Nephron progenitor cell (in vitro differentiated cells): Measurements from ENCODE around the gene RHEB.

Experiments used
- DNase-seq: peaks from one replicate; pipeline ENCODE4 v3.0.0; 2021
- H3K27ac Mint-ChIP-seq: 2 replicates; pipeline ENCODE4 v1.8.0; 2021; ENCODE audit warnings: mild to moderate bottlenecking, moderate library complexity, mixed read lengths
- H3K27me3 Mint-ChIP-seq: 2 replicates; pipeline ENCODE4 v1.8.0; 2021; ENCODE audit warnings: mild to moderate bottlenecking, low read depth, mixed read lengths; ENCODE audit not compliant: poor library complexity
- H3K36me3 Mint-ChIP-seq: 2 replicates; pipeline ENCODE4 v1.8.0; 2021; ENCODE audit warnings: low read depth, mixed read lengths
- H3K4me1 Mint-ChIP-seq: 2 replicates; pipeline ENCODE4 v1.8.0; 2021; ENCODE audit warnings: mixed read lengths
- H3K4me3 Mint-ChIP-seq: 2 replicates; pipeline ENCODE4 v1.8.0; 2021; ENCODE audit warnings: mild to moderate bottlenecking, moderate library complexity, mixed read lengths
- H3K9me3 Mint-ChIP-seq: 2 replicates; pipeline ENCODE4 v1.8.0; 2021; ENCODE audit warnings: mild to moderate bottlenecking, moderate library complexity, mixed read lengths
- TF ChIP-seq, protein P1 (sequence below): fragments of 200-600 bp; sonication (generic); IDR thresholded peaks from 2 replicates; pipeline ENCODE4 v1.5.0; 2021; ENCODE audit warnings: antibody characterized with exemption

Gene RHEB

DNA sequence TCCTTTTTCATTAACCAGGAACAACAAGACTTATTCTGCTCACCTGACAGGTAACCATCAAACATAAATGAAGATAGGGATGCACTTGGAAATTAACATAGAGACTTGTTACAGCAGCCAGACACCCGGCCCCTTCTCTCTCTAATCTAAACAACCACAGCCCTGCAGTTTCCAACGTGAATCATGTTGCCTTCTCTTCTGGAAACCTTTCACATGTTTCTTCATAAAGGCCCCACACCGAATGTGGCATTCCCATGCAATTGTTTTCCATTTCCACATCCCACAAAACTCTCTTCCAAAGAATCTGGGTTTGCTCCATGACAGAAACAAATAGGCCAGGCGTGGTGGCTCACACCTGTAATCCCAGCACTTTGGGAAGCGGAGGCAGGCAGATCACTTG, 94.9 kb downstream of the RHEB start:
- TF ChIP-seq, protein P1, sequence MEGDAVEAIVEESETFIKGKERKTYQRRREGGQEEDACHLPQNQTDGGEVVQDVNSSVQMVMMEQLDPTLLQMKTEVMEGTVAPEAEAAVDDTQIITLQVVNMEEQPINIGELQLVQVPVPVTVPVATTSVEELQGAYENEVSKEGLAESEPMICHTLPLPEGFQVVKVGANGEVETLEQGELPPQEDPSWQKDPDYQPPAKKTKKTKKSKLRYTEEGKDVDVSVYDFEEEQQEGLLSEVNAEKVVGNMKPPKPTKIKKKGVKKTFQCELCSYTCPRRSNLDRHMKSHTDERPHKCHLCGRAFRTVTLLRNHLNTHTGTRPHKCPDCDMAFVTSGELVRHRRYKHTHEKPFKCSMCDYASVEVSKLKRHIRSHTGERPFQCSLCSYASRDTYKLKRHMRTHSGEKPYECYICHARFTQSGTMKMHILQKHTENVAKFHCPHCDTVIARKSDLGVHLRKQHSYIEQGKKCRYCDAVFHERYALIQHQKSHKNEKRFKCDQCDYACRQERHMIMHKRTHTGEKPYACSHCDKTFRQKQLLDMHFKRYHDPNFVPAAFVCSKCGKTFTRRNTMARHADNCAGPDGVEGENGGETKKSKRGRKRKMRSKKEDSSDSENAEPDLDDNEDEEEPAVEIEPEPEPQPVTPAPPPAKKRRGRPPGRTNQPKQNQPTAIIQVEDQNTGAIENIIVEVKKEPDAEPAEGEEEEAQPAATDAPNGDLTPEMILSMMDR = no peak
- H3K4me3 Mint-ChIP-seq = no peak overlapping the region
- peaks cover 42% of the 10 kb centered on the region for H3K4me1 Mint-ChIP-seq
- no peak overlapping the region for H3K27ac Mint-ChIP-seq
- peaks cover 25% of the 10 kb centered on the region for H3K36me3 Mint-ChIP-seq
- DNase-seq = no peak
- peaks cover 48% of the 10 kb centered on the region for H3K9me3 Mint-ChIP-seq
- H3K27me3 Mint-ChIP-seq = peaks cover 20% of the 10 kb centered on the region

DNA sequence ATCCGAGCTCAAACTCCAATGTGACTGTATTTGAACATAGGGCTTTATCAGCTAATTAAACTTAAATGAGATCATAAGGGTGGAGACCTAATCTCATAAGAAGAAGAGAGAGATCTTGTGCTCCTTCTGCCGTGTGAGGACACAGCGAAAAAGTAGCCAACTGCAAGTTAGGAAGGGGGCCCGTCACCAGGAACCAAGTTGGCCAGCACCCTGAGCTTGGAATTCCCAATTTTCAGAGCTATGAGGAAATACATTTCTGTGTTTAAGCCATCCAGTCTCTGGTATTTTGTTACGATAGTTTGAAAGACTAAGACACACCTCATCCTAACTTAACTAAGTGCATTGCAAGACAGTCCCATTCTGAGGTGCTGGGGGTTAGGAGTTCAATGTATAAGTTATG, 95.8 kb downstream of the RHEB start:
- no peak overlapping the region for H3K27ac Mint-ChIP-seq
- peaks cover 33% of the 10 kb centered on the region for H3K4me1 Mint-ChIP-seq
- DNase-seq = no peak
- peaks cover 25% of the 10 kb centered on the region for H3K36me3 Mint-ChIP-seq
- TF ChIP-seq, protein P1 = no peak
- peaks cover 54% of the 10 kb centered on the region for H3K9me3 Mint-ChIP-seq
- peaks cover 20% of the 10 kb centered on the region for H3K27me3 Mint-ChIP-seq
- no peak overlapping the region for H3K4me3 Mint-ChIP-seq

DNA sequence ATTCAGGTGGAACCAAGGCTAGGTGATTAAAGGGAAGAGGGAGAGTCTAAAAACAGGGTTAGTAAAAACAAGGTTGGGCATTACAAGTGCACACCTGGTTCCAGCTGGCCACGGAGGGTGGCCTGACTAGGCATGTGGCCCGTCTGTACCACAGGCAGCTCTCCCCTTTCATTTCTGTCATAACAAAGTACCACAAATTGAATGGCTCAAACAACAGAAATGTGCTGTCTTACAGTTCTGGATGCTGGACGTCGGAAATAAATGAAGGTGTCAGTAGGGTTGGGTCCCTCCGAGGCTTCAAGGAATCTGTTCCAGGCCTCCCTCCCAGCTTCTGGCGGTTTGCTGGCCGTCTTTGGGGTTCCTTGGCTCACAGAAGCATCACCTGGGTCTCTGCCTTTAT, 96.5 kb downstream of the RHEB start:
- peaks cover 61% of the 10 kb centered on the region for H3K9me3 Mint-ChIP-seq
- no peak for DNase-seq
- H3K27me3 Mint-ChIP-seq = peaks cover 14% of the 10 kb centered on the region
- TF ChIP-seq, protein P1 = no peak
- H3K4me3 Mint-ChIP-seq = no peak overlapping the region
- no peak overlapping the region for H3K27ac Mint-ChIP-seq
- peaks cover 27% of the 10 kb centered on the region for H3K36me3 Mint-ChIP-seq
- H3K4me1 Mint-ChIP-seq = peaks cover 26% of the 10 kb centered on the region

DNA sequence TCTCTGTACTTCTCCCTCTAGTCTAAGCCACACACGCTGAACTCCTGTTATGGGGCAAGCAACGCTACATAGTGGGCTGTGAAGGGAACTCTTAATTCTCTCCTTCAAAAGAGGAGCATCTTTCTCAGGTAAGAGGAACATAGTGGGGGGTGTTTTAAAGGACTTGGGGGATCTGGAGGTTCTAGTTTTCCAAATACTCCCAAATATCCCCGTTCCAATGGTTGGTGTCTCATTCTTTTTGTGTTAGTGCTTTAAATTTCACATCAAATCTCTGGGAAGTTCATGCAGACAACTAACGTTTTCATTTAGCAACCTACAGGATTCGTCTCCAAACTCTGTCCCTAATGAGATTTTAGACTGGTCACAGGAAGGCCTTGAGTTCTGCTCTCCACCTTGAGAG, 97.5 kb downstream of the RHEB start:
- peaks cover 35% of the 10 kb centered on the region for H3K36me3 Mint-ChIP-seq
- H3K9me3 Mint-ChIP-seq = peaks cover 70% of the 10 kb centered on the region
- no peak overlapping the region for H3K4me3 Mint-ChIP-seq
- H3K27me3 Mint-ChIP-seq = peaks cover 14% of the 10 kb centered on the region
- TF ChIP-seq, protein P1 = no peak
- H3K4me1 Mint-ChIP-seq = peaks cover 19% of the 10 kb centered on the region
- no peak overlapping the region for H3K27ac Mint-ChIP-seq
- no peak for DNase-seq

DNA sequence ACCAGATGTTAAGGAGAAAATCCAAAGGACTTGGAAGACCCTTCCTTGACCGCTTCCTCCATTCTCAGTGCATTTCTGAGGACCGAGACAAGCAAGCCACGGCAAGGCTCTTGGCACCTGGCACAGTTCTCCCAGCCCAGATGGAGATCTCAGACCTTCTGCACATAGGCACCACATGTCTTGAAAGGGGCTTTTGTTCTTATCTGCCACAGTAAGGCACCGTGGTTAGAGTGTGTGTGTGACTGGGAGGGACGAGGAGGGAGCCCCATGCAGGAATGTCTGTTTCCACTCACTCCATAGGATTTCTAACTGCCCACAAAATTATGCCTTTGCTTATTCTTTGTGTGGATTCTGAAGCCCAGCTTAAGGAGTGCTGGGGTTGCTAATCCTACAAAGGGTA, 99.6 kb downstream of the RHEB start:
- Mint-ChIP-seq H3K36me3 (peaks cover 40% of the 10 kb centered on the region), H3K4me1 (peaks cover 13% of the 10 kb centered on the region), H3K27ac (no peak overlapping the region), H3K4me3 (no peak overlapping the region), H3K9me3 (peaks cover 80% of the 10 kb centered on the region), H3K27me3 (peaks cover 14% of the 10 kb centered on the region)
- TF ChIP-seq, protein P1 = no peak
- DNase-seq = no peak

DNA sequence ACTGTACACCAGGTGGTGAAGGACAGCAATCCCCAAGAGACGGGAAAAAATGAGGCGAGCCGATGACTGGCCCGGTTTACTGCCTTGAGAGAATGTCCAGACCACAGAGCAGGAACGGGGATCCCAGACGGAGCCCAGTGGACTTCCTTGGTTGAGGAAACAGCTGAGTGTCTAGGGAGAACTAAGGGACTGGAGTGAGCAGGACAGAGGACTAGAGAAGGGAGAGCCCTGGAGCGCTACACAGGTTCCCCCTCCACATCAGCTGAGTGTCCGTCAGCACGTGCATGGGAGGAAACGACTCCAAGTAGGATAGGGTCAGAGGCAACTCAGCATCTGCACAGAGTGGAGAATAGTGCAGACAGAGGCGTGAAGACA, 102.8 kb downstream of the RHEB start:
- TF ChIP-seq, protein P1 = no peak
- H3K9me3 Mint-ChIP-seq = peaks cover 59% of the 10 kb centered on the region

More for the DNA sequence above, 102.8 kb downstream of the RHEB start:
- no peak for DNase-seq
- Mint-ChIP-seq H3K27me3 (peaks cover 26% of the 10 kb centered on the region), H3K4me3 (no peak overlapping the region), H3K36me3 (peaks cover 37% of the 10 kb centered on the region), H3K27ac (no peak overlapping the region), H3K4me1 (peaks cover 21% of the 10 kb centered on the region)
